Stimulated activated naive CD4-positive, alpha-beta T cell treated with Interleukin-2 at 50 U/mL for 16 hours (primary cell): ENCODE data around the gene RPS6KL1.
A peak's percentile ranks its signal among the peaks of the same experiment; 100 is the strongest.

Source experiments
- DNase-seq: peaks from one replicate; lab custom pipeline; 2025; lab: John Stamatoyannopoulos, UW

The RPS6KL1 gene

DNA sequence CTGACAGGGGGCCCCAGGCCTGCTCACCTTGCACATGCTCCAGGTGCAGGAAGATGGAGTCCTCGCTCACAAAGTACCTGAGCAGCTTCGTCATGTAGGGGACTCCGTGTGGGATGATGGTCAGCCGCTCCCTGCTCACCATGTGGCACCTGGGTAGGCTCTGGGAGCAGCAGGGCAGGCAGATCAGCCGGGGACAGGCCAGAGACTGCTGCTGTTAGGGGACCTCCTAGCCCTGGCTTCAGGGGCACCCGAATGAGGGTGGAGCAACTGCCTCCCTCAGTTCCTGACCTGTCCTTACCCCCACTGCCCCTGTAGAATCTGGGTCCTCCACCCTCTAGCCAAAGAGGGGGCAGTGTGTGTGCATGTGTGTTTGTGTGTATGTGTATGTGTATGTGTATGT lies 11.8 kb downstream of the RPS6KL1 start:
- DNase-seq, result no peak

DNA sequence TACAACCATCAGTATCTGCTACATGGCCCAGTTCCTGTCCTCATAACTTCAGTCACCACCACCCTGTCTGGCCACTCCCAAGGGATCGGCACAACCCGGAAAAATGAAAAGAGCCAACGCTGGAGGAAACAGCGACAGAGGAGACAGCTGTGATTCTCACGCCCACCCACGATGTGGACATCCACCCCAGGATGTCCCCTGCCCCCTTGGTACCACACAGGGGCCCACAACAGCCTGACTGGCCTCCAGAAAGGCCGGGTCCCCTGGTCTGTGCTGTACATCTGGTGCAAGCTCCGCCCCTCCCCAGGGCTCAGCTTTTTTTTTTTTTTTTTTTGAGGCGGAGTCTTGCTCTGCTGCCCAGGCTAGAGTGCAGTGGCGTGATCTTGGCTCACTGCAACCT lies 12.5 kb downstream of the RPS6KL1 start:
- no peak for DNase-seq

DNA sequence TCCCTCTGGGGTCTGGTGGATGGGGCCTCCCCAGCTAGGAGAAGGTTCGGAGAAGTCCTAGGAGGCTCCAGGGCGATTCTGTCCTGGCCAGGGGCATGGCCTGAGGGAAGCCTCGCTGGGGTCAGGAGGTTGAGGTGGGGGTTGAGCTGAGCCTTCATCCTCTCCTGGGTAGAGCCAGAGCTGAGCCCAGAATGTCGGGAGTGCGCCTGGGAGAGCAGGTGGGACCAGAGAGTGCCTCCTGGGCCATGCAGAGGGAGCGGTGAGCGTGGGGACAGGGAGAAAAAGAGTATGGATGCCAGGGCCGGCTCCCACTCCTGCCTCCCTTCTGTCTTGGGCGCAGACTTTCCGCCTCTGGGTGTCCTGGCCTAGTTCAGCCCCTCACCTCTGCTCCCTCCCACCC lies 13.1 kb downstream of the RPS6KL1 start:
- no peak for DNase-seq

DNA sequence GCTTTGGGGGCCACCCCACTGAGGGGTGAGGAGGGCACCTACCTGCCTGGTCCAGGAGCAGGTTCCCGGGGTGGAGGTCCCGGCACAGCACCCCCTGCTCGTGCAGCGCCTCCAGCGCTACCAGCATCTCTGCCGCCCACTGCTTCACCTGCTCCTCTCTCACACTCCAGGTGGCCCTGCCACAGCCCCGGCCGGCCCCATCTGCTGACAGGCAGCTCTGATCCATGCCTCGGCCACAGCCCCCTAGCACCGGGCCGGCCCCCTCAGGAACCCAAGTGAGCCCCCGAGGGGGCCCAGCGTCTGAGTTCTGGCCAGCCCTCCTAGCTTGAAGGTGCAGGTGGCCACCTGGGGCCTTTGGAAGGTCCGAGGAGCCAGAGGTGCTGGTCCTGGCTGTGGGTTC lies 13.6 kb downstream of the RPS6KL1 start:
- no peak for DNase-seq

DNA sequence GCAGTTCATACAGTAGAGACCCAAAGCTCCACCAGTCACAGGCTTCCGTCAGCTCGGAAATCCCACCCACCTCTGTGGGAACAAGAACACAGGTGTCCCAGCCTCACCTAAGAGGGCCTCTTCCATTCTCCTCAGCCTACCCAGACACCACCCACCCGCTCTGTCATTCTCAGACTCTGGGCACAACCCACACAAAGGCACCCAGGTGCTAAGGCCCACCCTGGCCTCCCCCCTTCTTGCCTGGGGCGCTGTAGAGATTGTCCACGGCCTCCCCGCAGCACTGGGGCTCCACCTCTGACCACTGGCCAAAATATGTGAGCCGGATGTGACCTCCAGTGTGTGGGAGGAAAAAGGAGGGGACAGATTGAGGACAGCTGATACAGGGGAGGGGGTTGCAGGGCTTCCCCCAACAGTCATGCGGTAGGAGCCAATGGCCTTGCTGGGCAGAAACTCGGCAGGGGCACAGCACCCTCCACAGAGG lies 14.2 kb downstream of the RPS6KL1 start:
- DNase-seq, result no peak

DNA sequence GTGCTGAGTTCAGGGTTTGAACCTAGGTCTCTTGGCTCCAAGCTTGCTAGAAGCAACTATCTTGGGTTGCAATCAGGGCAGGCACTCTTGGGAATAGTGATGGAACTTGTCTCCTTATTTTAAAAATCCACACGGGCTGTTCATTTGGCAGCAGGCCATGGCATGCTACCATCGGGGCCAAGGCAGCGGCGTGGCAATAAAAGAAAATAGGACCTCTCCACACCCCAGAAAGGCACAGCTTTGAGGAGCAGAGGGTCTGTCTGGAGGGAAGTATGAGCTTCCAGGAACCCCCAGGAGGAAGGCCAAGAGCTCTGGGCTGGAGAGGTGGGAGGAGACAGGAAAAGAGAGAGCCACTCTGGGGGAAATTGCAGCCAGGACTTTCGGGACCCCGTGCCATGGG lies 15.3 kb downstream of the RPS6KL1 start:
- DNase-seq, result no peak

DNA sequence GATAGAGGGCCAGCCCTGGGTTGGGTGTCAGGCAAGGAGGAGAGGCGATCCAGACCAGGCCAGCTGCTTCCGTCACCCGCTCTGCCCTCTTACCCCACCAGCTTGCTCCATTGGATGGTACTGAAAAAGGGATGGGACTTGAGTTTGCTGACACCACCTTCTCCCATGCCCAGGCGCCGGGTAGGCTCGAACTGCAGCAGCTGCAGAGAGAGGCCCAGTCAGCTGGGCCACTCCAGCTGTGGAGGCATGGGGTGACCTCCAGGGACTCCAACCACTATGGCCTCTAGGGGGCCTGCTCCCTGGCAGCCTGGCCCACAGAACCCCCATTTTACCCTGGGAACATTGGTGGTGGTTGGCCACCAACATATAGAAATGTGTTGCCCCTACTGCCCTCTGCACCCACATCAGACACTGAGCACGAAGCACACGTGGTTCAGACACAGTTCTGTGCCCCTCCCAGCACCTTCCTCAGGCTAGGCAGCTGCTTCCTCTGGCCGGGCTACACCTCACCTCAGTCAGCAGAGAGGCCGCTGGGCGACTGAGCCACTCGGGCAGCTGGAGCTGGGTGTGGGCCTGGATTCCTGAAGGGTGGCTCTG lies 16.0 kb downstream of the RPS6KL1 start:
- DNase-seq, result no peak

DNA sequence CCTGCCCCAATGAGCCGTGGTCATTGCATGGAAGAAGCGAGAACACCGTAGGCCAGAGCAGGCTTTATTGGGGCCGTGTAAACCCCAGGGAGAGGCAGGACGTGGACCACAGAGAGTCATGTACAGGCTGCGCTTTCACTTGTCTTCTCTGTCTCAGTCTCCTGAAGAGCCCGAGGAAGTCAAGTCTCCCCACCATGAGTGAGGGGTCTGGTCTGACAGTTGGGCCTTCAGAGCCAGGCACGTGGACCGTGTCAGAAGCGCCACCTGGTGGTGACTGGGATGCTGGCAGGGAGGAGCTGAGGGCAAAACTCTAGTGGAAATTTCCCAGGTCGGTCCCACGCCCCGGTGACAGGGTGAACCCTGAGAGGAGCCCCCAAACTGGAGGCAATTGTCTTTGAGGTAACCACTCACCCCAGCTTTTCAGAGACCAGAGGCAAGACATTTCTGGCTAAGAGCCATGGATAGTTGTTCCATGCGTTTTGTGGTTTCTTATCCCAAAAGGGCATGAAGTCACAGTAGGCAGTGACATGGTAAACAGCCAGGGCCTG lies 17.4 kb downstream of the RPS6KL1 start:
- peak; percentile 69 for DNase-seq

DNA sequence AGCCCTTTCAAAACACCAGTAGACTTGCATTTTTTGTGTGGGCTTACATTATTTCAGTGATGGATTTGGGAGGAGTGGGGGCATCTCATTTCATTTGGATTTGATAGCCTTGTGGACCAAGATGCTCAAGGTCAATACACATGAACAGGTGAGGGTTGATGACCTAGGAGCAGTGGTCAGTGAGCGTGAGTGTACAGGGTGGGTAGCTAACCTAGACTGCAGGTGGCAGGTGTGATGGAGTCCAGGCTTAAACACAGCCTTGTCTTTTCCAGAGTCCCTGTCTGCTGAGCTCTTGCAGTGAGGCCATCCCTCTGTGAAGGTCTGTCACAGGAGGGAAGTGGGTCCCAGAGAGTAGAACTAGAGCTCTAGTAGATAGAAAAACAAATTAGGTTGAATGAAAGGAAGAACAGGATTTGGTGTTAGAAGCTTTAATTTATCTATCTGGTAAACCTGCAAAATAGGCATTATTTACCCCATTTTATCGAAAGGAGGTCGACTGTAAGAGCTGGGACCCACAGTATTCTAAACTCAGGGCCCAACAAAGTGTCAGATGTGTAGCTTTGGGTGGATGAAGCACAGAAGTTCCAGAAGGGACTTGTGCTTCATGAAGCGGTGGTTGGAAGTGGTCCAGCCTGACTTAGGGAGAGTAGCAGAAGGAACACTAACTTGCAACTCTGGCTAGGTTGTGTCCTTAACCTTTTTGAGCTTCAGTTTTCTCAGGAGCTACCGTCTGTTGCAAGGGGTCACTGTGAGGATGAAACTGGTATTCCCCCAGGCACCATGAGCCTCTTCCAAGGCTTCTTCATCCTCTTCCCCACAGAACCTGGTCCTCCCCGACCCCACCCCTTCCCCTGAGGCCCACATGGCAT lies 18.2 kb downstream of the RPS6KL1 start:
- no peak for DNase-seq

DNA sequence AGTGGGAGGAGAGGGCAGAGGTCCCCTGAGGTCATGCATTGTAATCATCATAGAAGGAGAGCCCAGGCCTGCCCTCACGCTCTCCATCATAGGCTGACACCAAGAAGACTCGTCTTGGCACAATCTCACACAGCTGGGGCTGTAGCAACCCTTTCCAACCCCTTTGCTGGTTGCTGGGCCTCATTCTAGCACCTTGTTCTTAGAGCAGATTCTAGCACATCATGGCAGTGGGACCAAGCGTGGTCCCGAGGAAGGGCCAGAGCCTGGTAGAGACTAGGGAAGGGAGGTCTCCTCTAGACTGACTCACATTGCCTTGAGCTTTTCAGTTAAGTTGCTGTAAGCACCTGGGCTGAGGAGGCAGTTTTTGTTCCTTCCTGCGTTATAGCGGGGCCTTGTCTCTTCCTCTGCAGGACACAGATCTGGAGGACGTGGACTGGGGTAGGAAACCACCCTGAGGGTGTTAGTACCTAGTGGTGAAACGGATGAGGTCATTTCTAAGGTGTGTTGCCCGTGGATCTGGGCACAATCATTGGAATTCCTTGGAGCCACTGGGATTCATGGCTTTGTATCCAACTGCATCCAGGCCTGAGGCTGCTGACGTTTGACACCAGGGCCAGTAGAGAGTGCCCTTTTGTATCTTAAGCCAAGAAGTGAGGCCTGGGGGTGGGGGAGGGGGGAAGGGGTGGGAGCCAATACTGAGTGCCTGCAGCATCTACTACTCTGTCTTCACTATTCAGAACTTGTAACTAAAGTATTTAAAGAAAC lies 19.9 kb downstream of the RPS6KL1 start:
- DNase-seq, result no peak

DNA sequence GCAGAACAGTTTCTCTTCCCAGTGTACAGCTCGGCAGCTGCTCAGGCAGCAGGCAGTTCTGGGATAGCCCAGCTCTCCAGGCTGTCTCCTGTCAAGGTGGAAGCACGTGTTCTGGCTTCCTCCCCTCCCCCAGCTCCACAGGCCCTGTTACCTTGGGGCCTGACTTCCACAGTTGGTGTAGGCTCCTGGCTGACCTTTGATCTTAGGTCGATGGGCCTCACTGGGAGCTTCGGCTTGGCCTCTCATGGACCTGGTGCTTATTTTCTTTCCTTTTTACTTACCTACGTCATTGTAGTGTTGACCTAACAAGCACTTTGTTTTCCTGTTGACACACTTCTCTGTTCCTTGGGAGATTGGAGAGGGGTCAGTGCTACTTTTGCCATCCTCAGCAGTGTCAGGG lies 24.4 kb downstream of the RPS6KL1 start:
- DNase-seq, result no peak

DNA sequence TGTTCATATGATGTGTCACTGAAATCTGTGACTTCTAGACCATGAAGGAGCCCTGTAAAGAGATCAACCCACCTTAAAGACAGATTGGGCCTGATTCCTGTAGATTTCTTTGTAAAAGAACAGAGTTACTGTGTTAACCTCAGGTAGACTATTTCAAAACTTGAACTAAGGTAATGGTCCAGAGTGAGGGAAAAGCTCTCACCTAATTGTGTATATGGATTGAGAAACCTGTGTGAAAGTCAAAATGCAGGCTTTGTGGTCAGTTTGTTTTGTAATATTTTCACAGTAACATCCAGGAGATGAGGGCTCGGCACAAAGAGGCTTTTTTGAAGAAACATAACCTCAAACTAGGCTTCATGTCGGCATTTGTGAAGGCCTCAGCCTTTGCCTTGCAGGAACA lies 25.0 kb downstream of the RPS6KL1 start:
- DNase-seq, result no peak

DNA sequence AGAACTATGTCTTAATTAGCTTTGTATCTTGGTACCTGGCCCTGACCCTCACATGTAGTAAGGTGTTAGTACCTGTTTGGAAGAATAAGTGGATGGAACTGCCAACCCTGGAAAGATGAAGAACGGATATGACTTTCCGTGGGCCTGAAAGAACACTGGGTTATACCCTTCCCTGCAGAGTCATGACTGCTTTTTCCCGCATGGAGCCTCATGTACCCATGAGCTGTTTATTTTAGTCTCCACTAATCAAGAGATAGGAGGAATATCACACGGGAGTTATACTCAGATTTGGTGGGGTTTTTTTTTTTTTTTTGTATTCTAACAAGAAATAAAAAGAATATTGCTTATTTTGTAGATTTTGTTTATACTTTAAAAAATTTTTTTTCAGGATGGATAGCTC lies 25.4 kb downstream of the RPS6KL1 start:
- DNase-seq, result no peak

DNA sequence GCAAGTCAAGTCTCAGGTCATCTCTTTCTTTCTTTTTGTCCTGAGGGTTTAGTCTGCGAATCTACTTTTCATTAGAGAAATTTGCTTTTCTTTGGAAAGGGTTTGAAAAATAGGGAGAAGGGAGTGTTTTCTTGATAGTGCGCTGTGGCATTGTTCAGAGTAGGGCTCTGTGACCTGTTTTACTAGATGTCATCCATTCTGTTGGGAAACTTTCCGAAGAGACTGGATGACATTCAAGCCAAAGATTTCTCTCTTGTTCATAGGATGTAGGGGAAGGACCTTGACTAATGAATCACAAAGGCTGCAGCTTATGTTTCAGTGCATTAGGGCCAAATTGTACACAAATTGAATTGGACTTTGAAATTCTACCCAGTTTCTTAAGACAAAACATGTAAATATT lies 26.7 kb downstream of the RPS6KL1 start:
- DNase-seq, result no peak

DNA sequence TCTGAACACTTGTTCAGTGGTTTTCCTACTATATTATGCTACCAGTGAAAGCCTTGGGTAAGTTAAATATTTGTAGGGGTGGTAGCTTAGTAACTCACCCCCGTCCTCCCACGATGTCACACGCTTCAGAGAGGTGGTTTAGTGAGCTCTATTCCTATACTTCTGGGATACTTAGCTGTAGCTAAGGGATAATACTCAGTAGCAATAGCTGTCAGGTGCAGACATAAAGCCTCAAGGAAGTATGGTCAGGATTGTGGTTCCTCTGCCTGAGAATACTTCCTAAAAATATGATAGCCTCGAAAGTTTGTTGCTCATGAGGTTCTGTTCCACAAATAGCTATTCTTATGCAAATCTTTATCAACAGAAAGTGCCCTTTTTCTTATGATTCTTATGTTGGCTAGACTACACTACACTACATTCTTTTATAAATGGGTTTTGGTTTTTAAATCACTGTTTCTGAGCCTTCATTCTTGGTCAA lies 29.4 kb downstream of the RPS6KL1 start:
- no peak for DNase-seq

DNA sequence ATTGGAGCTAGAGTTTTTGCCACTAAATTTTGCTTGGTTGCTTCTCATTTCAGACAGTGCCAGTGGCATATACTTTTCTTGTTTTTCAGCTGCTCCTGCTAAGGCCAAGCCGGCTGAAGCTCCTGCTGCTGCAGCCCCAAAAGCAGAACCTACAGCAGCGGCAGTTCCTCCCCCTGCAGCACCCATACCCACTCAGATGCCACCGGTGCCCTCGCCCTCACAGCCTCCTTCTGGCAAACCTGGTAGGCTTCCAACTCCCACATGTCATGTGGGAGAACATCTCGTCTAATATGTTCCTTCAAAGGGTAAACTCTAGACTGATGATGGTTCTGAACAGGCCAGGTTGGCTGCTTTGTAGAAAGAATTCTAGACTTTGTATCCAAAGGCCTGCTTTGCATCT lies 30.3 kb downstream of the RPS6KL1 start:
- no peak for DNase-seq

DNA sequence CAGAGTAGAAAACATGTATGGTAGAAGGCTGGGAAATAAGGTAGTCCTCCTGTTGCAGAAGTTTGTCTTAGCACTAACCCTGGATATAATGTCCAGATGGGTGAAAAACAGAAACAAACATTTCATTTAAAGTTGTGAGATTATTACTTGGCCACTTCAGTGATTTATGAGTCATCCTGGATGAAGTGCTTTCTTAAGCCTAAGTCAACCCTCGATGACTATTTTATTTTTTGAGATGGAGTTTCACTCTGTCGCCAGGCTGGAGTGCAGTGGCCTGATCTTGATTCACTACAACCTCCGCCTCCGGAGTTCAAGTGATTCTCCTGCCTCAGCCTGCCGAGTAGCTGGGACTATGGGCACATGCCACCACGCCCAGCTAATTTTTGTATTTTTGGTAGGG lies 31.2 kb downstream of the RPS6KL1 start:
- DNase-seq, result no peak

DNA sequence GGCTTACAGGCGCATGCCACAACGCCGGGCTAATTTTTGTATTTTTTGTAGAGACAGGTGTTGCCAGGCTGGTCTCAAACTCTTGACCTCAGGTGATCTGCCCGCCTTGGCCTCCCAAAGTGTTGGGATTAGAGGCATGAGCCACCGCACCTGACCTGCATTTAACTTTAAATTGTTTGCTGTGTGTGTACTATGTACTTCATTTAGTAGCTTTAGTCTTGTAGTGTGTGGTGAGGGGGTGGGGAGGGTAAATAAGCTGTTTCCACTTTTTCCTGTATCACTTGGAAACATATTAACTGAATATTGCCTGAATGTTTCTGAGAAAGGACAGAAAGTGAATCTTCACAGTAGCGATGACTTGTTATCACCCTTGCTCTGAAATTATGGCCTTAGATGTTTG lies 32.8 kb downstream of the RPS6KL1 start:
- DNase-seq, result no peak

DNA sequence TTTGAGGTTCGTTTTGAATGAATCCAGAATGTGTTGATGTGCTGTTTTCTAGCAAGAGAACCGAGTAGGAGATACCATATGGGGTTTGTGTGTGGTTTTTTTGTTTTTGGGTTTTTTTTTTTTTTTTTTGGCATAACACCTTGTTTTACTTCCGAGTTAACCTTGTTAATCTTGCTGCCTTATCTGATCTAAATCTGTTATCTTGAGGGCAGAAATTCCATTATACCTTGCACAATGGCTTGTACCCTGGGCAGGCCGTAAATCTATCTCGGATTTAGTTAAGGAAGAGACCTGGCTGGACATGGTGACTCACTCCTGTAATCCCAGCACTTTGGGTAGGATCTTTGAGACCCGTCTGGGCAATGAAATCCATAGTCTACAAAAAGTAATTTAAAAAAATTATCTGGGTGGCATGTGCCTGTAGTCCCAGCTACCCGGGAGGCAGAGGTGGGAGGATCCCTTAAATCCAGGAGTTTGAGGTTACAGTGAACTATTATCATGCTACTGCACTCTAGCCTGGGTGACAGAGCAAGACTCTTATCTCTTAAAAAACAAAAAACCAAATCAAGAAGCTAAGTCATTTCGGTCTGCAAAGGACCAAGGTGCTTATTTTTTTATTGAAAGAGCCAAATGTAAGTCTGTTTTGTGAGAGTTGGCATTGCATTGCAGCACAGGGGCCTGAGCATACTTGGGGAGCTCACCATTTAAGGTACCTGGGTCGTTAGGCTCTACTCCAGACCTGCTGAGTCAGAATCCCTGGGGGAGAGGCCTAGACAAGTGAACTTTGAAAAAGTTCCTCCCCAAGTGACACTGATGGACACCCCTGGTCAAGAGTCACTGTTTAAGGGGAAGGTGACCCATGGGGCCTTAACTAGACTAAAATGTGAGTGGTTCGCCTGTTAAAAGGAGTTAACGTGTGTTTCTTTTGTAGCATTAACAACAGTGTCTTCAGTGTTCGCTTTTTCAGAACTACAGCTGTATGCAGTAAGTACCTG lies 34.6 kb downstream of the RPS6KL1 start:
- DNase-seq, result no peak

DNA sequence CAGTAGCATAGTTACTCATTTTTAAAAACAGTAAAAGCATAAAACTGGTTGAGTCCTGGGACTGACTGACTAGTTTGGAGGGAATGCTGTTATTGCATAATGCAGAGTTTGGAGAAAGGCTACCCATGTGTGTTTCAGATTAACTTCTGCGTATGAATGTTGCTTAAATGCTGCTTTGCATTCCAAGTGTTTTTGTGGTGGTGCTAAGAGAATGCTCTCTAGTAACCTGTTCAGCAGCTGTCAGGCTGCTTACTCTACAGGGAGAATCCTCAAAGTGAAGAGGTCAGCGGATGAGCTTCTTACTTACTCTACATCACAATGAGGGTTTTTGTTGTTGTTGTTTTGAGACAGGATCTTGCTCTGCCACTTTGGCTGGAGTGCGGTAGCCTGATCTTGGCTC lies 37.1 kb downstream of the RPS6KL1 start:
- DNase-seq, result no peak
